Panc1 (cell line): Measurements from ENCODE around the gene MAD1L1. TPM values are rescaled to one million over a fixed set of nuclear protein-coding genes. Genes with fewer than 3 reads are reported as not detected.

ENCODE experiments used
- ATAC-seq: fragments of 200-7000 bp; cut with Tn5 transposase; 2 replicates; pipeline ENCODE4 v1.9.1; 2020; ENCODE audit warnings: mild to moderate bottlenecking, moderate library complexity
- BruUV-seq: library from RNA; stranded (reverse); fragments of 400-500 nt; replicated peaks from 2 replicates; lab custom pipeline; 2021; lab: Mats Ljungman, UMichigan
- CTCF ChIA-PET: fragments of 300-600 bp; sonication (Branson Sonifier 250); formaldehyde crosslinking; loops from one replicate; lab custom pipeline; 2022; ENCODE audit warnings: antibody characterized with exemption; lab: Charles Lee
- POLR2A ChIA-PET: fragments of 300-600 bp; sonication (Branson Sonifier 250); formaldehyde crosslinking; loops from one replicate; lab custom pipeline; 2022; ENCODE audit warnings: antibody characterized with exemption; lab: Charles Lee
- DNase-seq: peaks from one replicate; pipeline ENCODE4 v3.0.0-alpha.2; 2010; ENCODE audit warnings: low read depth, low spot score
- H3K27ac ChIP-seq: 2 replicates; pipeline ENCODE4 v1.5.1; 2011; ENCODE audit warnings: mild to moderate bottlenecking, low read length, inconsistent platforms
- H3K27me3 ChIP-seq: fragments of 200-500 bp; sonication (Bioruptor generic); 2 replicates; pipeline ENCODE4 v1.6.0; 2014; ENCODE audit warnings: low read length, inconsistent platforms; ENCODE audit not compliant: control insufficient read depth, insufficient read depth
- H3K36me3 ChIP-seq: fragments of 200-500 bp; sonication (Bioruptor generic); 2 replicates; pipeline ENCODE4 v1.5.1; 2014; ENCODE audit warnings: inconsistent platforms, mild to moderate bottlenecking, low read length, moderate library complexity; ENCODE audit not compliant: control insufficient read depth, insufficient read depth
- H3K4me1 ChIP-seq: 2 replicates; pipeline ENCODE4 v1.5.1; 2011; ENCODE audit warnings: inconsistent platforms, mild to moderate bottlenecking, low read length, moderate library complexity; ENCODE audit not compliant: control insufficient read depth, insufficient read depth
- H3K4me3 ChIP-seq, 2 experiments: 2 replicates each; pipeline ENCODE4 v1.5.1; 2011 to 2012; ENCODE audit warnings: low read depth in 2 of 2, low read length in 2 of 2, mild to moderate bottlenecking in 2 of 2, inconsistent platforms in 1 of 2, moderate library complexity in 1 of 2
- H3K9me3 ChIP-seq: fragments of 200-500 bp; sonication (Bioruptor generic); 2 replicates; pipeline ENCODE4 v1.5.1; 2014; ENCODE audit warnings: low read depth, mild to moderate bottlenecking, inconsistent platforms, low read length, moderate library complexity; ENCODE audit not compliant: control insufficient read depth, insufficient read depth
- CTCF ChIP-seq: fragments of 450-650 bp; IDR thresholded peaks from 2 replicates; pipeline ENCODE4 v1.5.1; 2017; ENCODE audit warnings: mild to moderate bottlenecking
- POLR2AphosphoS5 ChIP-seq: IDR thresholded peaks from 2 replicates; pipeline ENCODE4 v1.6.1; 2012; ENCODE audit warnings: mild to moderate bottlenecking, low read depth, low read length, moderate library complexity
- SIN3A ChIP-seq: IDR thresholded peaks from 2 replicates; pipeline ENCODE4 v1.6.1; 2012; ENCODE audit warnings: low read depth, mild to moderate bottlenecking, low read length, moderate library complexity, borderline replicate concordance; ENCODE audit not compliant: insufficient read depth
- TCF7L2 ChIP-seq: IDR thresholded peaks from 2 replicates; pipeline ENCODE4 v1.6.1; 2011; ENCODE audit warnings: mild to moderate bottlenecking, low read depth, low read length, inconsistent platforms
- in situ Hi-C: cut with HindIII; loops from 2 replicates; pipeline ENCODE4 v1.10.0; 2016; ENCODE audit warnings: low sequenced_read_pairs, low pct_unique_long_range_greater_than_20kb
- intact Hi-C: fragments of 100-400 bp; cut with micrococcal nuclease; formaldehyde crosslinking; loops from one replicate; pipeline ENCODE4 v1.10.0; 2022; ENCODE audit not compliant: unreplicated experiment
- total RNA-seq: library from RNA; stranded (reverse); gene quantifications from one replicate; pipeline ENCODE4 v1.2.1, GENCODE V29; 2021; ENCODE audit not compliant: unreplicated experiment
- TF ChIP-seq, protein P1 (sequence below), 2 experiments: IDR thresholded peaks; 2 replicates each; pipeline ENCODE4 v1.6.1; 2011 to 2012; ENCODE audit warnings: low read depth in 2 of 2, control low read depth in 1 of 2, low read length in 1 of 2, mild to moderate bottlenecking in 1 of 2, moderate library complexity in 1 of 2; ENCODE audit not compliant: insufficient read depth in 1 of 2

The MAD1L1 gene
- total RNA-seq, 1 experiment from 2014 or later = 70.8 TPM

DNA sequence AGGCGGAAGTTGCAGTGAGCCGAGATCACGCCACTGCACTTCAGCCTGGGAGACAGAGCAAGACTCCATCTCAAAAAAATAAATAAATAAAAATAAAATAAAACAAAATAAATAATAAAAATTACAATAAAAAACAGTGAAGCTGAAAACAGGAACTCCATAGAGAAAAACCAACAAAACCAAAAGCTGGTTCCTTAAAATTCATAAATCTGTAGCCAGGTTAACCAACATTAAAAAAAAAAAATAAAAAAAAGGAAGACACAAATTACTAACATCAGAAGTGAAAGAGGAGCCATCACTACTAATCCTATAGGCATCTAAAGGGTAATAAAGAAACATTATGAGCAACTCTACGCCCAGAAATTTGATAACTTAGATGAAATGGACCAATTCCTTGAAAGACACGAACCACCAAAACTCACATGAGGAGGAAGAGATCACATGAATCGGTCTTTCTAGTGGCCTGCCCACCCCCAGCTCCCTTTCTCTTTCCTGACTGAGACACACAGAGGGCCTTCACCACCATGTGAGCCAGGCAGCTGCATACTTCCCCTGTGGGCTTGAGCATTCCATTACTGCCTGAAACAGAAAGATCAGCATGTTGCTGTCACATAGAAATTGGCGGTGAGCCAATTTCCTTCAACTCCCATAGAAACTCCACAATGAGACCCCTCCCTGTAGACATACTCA is 208.7 kb downstream of the MAD1L1 start:
- no peak overlapping the region for H3K27ac ChIP-seq
- in situ Hi-C loops = no loop called here
- no peak for DNase-seq
- no peaks in the 10 kb centered on the region for H3K27me3 ChIP-seq
- intact Hi-C loops = no loop called here
- CTCF ChIA-PET = no interaction called here
- H3K36me3 ChIP-seq = no peaks in the 10 kb centered on the region
- no peak for ATAC-seq
- H3K4me1 ChIP-seq = no peaks in the 10 kb centered on the region
- peaks cover 40% of the 10 kb centered on the region for H3K9me3 ChIP-seq
- TF ChIP-seq TCF7L2 = no peak
- TF ChIP-seq, protein P1, sequence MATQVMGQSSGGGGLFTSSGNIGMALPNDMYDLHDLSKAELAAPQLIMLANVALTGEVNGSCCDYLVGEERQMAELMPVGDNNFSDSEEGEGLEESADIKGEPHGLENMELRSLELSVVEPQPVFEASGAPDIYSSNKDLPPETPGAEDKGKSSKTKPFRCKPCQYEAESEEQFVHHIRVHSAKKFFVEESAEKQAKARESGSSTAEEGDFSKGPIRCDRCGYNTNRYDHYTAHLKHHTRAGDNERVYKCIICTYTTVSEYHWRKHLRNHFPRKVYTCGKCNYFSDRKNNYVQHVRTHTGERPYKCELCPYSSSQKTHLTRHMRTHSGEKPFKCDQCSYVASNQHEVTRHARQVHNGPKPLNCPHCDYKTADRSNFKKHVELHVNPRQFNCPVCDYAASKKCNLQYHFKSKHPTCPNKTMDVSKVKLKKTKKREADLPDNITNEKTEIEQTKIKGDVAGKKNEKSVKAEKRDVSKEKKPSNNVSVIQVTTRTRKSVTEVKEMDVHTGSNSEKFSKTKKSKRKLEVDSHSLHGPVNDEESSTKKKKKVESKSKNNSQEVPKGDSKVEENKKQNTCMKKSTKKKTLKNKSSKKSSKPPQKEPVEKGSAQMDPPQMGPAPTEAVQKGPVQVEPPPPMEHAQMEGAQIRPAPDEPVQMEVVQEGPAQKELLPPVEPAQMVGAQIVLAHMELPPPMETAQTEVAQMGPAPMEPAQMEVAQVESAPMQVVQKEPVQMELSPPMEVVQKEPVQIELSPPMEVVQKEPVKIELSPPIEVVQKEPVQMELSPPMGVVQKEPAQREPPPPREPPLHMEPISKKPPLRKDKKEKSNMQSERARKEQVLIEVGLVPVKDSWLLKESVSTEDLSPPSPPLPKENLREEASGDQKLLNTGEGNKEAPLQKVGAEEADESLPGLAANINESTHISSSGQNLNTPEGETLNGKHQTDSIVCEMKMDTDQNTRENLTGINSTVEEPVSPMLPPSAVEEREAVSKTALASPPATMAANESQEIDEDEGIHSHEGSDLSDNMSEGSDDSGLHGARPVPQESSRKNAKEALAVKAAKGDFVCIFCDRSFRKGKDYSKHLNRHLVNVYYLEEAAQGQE (IDR thresholded peaks at IDR 0.05; ENCODE audit: insufficient read depth in 1 of 2, low read depth in 2 of 2, low read length in 1 of 2) = no peak
- TF ChIP-seq POLR2AphosphoS5 = no peak
- TF ChIP-seq SIN3A = no peak
- no peak for TF ChIP-seq CTCF
- no peak overlapping the region for H3K4me3 ChIP-seq
- POLR2A ChIA-PET = no interaction called here
- no TSS peak for BruUV-seq

GRCh38 chr7:2022737-2023250 is 210.0 kb downstream of the MAD1L1 start:
- TF ChIP-seq CTCF = no peak
- no peak for TF ChIP-seq TCF7L2
- ChIA-PET CTCF (no interaction called here), POLR2A (no interaction called here)
- DNase-seq (no peak), ATAC-seq (no peak)
- Histone ChIP-seq H3K4me1 (no peaks in the 10 kb centered on the region), H3K27me3 (no peaks in the 10 kb centered on the region), H3K9me3 (peaks cover 34% of the 10 kb centered on the region), H3K4me3 (no peak overlapping the region), H3K27ac (no peak overlapping the region), H3K36me3 (no peaks in the 10 kb centered on the region)
- intact Hi-C loops (no loop called here), in situ Hi-C loops (no loop called here)
- BruUV-seq = no TSS peak
